Fibroblast of skin of left biceps (primary cell): Measurements from ENCODE around the gene TDRD12.
A peak's percentile ranks its signal among the peaks of the same experiment; 100 is the strongest.
"Not testable (repeated sequence)": the region's sequence is repeated elsewhere in the genome, so short reads cannot be mapped to it uniquely, and the experiment has no call there.

ENCODE experiments used
- DNase-seq, 2 experiments: peaks; one replicate each; pipeline ENCODE4 v3.0.0-alpha.2; 2013; ENCODE audit warnings: low read depth in 2 of 2

TDRD12 gene

DNA sequence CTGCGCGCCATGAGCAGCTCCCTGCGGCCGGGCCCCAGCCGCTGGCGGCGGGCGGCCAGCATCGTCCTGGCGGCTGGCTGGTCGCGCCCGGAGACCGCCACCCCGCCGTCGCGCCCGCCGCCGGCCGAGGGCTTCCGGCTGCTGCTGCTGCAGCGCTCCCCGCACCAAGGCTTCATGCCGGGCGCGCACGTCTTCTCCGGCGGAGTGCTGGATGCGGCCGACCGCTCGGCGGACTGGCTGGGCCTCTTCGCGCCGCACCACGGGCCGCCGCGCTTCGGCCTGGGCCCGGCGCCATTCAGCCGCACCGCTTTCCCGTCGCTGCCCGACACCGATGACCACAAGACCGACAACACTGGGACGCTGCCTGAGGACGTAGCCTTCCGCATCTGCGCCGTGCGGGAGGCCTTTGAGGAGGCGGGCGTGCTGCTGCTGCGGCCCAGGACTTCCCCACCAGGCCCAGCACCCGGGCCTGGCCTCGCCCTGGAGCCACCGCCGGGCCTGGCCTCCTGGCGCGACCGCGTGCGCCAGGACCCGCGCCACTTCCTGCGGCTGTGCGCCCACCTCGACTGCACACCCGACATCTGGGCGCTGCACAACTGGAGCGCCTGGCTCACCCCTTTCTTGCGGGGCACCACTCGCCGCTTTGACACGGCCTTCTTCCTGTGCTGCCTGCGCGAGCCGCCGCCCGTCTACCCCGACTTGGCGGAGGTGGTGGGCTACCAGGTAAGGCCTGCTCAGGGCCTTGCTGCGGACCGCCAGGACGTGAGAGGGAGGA is 27.4 kb upstream of the TDRD12 start:
- DNase-seq = peak in 1 of 2 experiments; percentile 25

DNA sequence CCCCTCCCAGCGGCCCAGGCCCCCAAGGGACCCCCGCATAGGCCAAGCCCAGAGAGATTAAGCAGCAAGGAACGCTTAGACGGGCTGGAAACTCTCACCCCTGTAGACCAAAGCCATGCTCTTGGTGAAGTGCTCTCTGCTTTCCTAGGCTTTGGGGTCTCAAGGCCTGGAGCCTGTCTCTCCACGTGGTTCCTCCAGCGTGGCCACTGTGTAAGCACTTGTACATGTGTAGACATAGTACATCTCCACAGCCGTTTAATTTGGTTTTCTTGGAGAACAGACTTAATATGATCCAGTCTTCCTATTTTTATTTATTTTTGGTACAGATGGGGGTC is 26.9 kb upstream of the TDRD12 start:
- no peak for DNase-seq

DNA sequence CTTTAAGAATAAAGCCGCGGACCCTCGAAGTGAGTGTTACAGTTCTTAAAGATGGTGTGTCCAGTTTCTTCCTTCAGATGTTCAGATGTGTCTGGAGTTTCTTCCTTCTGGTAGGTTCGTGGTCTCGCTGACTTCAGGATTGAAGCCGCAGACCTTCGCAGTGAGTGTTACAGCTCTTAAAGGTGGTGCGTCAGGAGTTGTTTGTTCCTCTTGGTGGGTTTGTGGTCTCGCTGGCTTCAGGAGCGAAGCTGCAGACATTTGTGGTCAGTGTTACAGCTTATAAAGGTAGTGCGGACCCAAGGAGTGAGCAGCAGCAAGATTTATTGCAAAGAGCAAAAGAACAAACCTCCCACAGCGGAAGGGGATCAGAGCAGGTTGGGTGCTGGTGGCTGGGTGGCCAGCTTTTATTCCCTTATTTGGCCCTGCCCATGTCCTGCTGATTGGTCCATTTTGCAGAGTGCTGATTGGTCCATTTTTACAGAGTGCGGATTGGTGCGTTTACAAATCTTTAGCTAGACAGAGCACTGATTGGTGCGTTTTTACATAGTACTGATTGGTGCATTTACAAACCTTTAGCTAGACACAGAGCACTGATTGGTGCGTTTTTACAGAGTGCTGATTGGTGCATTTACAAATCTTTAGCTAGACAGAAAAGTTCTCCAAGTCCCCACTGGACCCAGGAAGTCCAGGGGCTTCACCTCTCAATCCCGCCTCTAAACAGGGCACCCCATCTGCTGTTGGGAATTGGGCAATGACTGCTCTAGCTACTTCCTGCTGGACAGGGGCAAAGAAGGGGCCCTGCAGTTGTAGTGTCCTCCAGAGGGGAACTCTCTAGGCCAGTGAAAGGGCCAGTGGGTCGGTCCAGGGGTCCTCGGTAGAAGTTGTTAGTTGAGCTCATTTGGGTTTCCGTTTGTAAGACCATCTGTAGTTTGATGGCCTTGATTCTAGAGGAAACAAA is 26.1 kb upstream of the TDRD12 start:
- DNase-seq = not testable (repeated sequence)

DNA sequence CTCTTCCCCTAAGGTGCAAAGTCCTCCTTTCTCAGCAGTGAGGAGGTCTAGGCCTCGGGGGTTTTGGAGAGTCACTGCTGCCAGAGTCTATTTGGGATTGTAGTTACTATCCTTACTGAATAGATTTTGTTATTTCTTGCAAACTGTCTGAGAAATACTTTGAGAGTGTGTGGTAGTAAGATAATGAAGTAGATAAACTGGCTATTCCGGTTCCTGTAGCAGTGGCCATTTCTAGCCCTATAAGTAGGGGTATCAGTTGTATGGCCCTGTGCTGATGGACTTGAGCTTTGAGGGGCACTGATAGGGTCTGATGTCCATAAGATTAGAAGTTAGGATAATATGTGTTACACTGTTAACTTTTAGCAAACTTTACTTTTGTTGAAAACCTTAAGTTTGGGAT is 25.3 kb upstream of the TDRD12 start:
- not testable (repeated sequence) for DNase-seq

DNA sequence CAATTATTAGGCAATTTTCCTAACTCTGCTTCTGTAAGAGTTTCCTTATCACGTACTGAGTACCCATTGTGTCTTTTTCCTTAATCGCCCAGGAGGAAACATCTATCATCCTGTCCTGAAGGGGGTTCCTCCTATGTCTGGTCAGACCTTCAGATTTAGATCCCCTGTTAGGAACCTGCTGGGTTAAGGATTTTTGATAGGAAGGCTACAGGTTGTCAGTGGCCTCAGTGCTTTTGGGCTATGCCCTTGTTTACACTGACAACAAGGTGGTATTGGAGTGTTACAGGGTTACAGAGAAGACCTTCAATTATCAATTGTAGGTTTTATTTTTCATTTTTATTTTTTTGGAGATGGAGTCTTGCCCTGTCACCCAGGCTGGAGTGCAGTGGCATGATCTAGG is 24.7 kb upstream of the TDRD12 start:
- DNase-seq = not testable (repeated sequence)

DNA sequence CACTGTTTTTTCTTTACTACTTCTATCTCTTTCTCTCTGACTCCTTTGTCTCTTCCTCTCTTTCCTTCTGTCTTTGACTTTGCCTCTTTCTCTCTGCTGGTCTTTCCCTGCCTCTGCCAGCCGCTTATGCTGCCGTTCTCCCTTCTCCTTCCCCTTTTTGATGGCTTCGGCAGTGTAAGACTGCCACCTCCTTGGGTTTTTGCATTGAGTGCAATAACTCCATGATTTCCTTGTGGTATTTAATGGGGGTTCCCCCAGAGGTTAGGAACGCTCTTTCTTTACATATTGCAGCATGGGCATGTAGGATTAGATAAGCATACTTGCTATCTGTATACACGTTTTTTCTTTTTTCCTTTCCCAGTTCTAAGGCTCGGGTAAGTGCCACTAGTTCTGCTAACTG is 24.1 kb upstream of the TDRD12 start:
- DNase-seq = not testable (repeated sequence)

DNA sequence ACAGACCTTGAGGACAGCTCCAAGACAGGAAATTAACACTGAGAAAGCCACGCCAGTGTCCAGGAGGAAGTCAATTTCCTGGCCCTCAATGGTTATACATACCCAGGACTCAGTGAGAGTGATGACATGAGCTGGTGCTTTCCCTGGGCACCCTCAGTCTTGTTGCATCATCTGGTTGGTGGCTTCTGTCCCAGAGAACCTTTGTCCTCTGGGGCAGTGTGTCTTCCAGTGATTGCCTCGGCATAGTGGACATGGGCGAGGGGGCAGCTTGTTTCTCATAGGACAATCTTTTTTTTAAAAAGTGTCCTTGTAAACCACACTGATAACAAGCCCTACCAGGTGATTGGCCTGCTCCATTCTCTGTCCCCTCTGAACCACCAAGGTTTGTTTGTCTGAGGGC is 22.8 kb upstream of the TDRD12 start:
- DNase-seq = not testable (repeated sequence)

DNA sequence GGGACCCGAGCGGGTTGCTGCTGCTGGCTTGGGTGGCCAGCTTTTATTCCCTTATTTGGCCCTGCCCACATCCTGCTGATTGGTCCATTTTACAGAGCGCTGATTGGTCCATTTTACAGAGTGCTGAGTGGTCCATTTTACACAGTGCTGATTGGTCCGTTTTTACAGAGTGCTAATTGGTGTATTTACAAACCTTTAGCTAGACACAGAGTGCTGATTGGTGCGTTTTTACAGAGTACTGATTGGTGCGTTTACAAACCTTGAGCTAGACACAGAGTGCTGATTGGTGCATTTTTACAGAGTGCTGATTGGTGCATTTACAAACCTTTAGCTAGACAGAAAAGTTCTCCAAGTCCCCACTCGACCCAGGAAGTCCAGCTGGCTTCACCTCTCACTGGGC is 19.4 kb upstream of the TDRD12 start:
- DNase-seq = not testable (repeated sequence)

DNA sequence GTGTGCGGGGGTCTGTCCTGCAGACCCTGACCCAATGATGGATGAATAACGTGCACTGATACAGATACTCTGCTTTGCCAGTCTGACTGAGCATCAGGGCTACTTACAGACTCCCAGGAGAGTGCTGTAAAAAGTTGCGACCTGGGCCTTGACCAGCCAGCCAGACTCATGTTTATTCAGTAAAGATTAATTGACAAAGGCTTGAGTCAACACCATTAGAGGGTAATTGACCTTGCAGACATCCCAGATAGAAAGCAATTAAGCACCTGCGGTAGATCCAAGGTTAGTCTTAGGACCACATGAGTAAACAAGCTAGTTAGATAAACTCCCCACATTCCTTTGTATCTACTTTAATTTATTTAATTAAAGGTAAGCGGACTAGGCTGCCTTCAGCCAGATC is 17.6 kb upstream of the TDRD12 start:
- DNase-seq = no peak

DNA sequence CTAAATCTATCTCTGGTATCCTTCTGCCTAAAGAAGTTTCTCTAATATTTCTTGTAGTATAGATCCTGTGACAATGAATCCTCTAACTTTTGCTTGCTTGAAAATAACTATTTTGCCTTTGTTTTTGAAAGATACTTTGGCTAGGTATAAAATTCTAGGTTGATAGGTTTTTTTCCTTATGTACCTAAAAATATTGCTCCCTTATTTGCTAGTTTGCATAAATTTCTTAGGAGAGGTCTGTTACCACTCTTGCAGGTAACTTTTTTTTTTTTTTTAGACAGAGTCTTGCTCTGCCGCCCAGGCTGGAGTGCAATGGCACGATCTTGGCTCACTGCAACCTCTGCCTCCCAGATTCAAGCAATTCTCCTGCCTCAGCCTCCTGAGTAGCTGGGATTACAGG is 15.6 kb upstream of the TDRD12 start:
- DNase-seq = not testable (repeated sequence)

DNA sequence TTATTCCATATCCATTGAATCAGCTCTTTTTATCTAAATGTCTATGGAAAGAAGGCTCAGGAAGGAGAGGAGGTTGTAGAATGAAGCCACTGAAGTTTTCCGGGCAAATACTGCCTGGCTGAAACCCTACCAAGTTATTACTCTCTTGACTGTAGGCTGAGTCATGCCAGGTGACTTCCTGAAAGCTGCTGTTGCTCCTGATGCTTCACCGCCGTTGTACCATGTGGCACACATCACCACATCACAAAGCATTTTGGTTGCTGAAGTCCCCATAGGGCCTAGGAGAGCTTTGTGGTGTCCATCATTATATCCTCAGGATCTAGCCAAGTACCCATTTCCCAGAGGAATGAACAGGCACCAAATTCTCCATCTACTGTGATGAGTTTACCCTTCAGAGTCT is 11.1 kb upstream of the TDRD12 start:
- no peak for DNase-seq

DNA sequence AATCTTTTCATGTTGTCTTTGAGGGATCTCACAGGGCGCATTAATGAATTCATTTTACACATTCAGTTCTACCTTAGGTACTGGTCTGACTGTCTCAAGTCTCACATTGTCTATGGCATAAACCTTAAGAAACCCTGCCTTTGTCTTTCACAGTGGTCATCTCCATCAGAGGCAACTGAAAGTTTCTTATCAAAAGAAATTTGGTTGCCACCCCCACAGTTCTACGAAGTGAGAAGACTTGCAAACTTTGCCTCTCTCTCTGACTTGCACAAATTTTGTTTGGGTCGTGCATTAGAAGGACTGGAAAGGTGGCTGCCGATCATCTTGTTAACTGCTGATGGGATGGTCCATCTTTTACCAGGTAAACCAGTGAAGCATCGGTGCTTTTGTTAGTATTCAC is 10.5 kb upstream of the TDRD12 start:
- DNase-seq = no peak

DNA sequence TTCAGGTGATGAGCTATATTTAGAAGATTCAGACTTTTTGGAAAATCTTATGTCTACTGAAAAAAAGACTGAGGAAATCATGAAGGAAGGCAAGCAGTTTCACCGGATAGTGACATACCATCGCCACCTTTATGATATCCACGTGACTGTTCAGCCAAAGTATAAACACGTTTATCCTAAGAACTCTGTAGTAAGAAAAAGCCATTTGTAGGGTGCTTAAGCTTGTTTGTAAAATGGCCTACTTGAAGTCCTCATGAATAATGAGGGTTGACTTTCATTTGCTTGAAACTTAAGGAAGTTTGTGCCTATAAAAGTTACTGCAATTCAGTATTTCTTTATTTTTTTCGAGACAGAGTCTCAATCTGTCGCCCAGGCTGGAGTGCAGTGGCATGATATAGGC is 7.8 kb upstream of the TDRD12 start:
- no peak for DNase-seq

DNA sequence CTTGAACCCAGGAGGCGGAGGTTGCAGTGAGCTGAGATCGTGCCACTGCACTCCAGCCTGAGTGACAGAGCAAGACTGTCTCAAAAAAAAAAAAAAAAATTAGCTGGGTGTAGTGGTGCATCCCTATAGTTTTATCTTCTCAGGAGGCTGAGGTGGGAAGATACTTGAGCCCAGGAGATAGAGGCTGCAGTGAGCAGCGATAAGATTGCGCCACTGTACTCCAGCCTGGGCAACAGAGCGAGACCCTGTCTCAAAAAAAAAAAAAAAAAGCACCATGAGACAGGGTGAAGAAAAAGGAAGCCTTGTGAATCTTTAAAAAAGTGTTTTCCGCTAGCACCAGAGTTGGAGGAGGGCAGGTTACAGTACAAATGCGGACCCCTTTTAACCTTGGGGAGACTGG is 3.4 kb upstream of the TDRD12 start:
- not testable (repeated sequence) for DNase-seq

DNA sequence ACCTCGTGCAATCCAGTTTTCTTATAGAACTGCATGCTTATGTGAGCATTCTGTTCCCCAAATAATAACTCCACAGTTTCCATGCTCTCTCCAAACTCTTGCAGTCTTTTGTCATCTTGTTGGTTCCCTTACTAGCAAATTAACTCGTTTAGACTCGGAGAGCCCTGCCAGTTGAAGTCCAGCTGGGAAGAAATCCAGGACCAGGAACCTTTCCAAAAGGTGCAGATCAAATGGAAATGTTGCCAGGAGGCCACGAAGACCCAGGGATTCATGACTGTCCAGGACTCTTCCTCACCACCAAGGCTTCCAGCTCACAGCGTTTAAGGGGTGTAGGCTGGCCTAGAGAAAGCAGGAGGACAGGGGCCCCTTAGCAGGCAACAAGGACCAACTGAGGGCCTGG is 2.1 kb upstream of the TDRD12 start:
- no peak for DNase-seq

DNA sequence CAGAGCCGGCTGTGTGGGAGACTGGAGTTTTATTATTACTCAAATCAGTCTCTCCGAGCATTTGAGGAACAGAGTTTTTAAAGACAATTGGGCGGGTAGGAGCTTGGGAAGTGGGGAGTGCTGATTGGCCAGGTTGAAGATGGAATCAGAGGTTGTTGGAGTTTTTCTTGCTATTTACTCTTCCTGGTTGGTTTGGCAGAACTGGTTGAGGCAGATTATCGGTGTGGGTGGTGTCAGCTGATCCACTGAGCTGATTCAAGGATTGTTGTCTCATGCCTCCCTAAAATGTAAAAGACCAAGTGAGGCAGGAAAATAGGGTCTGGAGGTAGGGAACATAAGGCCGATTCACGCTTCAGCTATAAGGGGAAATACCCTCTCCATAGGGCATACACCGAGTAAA is 1.3 kb upstream of the TDRD12 start:
- DNase-seq = no peak

DNA sequence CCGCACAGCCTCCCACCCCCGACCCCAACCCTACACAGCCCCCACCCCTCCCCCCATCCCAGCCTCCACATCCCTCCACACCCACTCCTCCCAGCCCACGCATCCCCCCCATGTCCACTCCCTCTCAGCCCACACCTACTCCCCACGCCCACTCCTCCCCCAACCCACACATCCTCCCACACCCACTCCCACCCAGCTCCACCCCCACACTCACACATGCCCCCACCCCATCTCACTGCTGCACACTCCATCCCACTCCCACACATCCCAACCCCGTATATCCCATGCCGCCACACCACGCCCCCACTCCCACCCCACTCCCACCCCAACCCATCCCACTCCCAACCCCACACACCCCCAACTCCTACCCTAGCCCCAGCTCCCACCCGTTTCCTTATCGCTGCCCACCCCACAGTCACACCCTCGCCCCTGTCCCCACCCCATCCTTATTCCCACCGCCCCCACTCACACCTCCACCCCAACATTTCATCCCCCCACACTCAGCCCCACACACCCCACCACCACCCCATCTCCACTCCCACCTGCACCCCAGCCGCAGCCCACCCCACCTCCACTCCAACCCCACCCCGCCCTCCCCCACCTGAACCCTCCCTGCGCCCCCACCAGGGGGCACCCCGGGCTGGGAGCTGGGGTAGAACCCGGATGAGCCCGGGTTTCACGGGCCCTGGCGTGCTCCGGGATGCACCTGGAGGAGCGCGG is 809 bp downstream of the TDRD12 start:
- no peak for DNase-seq

DNA sequence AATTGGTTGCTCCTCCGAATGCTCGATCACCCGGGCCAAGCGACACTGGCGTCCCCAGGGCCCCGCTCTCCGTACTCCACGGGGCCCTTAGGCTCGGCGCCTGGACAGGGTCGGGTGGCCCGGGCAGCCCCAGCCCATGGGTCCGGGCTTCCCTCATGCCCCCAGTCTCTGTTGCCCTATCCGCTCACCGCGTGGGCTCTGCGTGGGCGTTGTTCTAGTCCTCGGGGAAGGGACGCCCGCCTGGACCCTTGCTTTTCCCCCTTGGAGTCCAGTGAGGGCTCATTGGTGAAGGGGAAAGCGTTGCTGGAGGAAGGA is 1.3 kb downstream of the TDRD12 start:
- DNase-seq = no peak

DNA sequence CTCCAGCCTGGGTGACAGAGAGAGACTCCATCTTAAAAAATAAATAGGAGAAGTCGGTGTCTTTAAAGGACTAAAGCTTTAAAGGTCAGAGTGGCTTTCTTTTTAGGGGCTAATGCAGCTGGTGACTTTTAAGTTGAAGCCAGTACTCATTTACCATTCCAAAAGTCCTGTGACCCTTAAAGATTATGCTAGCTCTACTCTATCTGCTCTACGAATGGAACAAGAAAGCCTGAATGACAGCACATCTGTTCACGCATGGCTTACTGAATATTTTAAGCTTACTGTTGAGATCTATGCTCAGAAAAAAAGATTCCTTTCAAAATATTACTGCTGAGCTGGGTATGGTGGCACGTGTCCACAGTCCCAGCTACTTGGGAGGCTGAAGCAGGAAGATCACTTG is 16.4 kb downstream of the TDRD12 start:
- no peak for DNase-seq

DNA sequence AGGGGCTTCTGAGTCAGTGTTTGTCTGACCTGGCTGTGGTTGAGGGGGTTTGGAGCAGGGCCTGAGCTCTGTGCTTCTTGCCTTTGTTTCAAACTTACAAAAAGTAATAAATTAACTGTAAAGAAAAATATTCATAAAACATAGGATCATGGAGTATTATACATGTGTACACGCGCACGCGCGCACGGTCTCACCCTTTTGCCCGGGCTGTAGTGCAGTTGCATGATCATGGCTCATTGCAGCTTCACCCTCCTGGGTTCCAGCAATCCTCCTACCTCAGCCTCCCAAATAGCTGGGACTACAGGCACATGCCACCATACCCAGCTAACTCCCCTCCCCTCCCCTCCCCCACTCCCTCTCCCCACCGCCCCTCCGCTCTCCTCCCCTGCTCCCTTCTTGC is 23.5 kb downstream of the TDRD12 start:
- no peak for DNase-seq

DNA sequence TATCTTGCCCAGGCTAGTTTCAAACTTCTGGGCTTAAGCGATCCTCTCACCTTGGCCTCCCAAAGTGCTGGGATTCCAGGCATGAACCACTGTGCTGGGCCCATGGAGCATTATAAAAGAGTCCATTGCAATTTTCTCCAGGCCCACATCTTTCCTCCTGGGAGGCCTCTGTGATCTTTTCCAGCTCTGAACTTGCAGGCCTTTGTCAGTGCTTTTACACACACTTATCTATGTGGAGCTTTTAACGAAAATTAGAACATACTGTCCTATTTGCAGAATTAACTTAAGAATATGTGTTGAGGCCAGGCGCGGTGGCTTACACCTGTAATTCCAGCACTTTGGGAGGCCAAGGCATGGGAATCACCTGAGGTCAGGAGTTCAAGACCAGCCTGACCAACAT is 23.9 kb downstream of the TDRD12 start:
- DNase-seq = no peak

DNA sequence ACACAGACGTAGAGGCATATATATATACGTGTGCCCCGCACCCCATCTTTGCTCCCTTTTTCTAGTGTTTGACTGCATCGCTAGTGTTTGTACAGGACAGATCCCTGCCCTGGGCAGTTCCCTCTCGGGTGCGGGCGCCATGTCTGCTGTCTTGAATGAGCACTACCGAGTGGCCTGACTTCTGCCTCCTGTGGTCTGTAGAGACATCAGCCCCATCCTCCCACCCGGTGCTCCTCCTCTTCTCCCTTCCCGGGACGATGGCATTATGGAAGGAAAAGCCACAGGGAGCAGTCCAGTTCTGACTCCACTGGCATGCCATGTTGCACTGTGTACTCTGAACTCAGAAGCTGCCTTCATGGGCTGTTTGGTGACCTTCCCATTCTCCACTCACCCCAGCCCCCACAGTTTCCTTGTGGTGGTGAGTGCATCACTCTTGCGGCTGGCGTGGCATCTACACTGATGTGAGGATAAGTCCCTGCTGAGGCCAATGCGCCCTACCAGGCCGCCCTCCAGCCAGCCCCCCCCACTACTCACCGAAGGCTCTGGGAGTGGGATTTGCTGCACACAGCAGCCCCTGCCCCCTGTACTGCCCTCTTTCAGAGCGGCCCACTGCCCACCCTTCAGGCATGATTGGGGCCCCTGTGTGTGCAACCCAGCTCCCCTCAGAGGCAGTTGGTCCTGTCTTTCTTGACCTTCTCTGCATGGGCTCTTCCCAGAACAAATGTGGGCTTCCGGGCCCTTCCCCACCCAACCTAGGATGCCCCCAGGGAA is 25.2 kb downstream of the TDRD12 start:
- DNase-seq = no peak
